ENCODE measurements around the gene GLB1L. TPM values are rescaled to one million over a fixed set of nuclear protein-coding genes. Genes with fewer than 3 reads are reported as not detected.

The GLB1L gene
- total and polyA plus RNA-seq, 8 donors: 0.58 to 31.4 (median 3.1) TPM; not detected in 1

DNA sequence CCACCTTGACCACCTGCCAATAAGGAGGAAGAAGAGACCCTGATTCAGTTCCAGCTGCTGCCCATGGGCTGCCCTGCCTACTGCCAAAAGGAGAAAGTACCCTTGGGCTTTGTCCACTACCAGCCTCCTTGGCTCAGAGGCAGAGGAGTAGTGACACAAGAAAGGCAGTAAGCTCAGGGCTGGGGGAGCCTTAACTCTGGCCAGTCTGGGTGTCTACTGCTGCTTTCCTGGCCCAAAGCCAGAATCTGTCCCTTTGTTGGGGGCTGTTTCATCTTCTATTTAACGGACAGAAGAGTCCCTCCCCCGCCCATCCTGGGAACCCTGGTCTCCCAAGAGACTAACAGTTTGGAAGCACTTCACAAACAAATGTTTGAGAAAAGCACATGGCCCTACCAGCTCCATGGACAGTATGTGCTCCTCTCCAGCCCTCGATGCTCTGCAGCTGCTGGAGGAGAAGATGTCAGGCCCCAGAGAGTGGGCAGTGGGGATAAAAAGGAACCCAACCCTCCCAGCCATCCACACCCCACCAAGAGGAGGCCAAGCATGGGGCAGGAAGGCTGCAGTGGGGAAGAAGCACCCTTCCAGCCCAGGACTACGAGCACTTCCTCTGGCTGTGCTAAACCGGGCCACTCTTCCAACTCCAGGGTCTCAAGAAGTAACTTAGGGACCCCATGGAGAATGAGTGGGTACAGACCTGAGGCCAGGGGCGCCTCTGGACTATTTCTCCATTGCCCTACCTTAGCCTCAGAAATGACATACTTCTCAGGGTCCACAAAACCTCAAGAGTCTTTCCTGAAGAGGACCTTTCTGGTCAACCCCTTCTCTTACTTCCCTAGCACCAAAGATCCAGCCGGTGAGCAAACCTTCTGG lies 17.0 kb downstream of the GLB1L start:
- intact Hi-C loops (cut with DNase I; ENCODE audit: low total_unique reads): loop anchor here (10.0 kb wide), 1 partner anchor 57 kb away; no protein-coding TSS in a partner anchor
- Histone ChIP-seq H3K27me3 (no peaks in the 10 kb centered on the region), H3K9me3 (no peaks in the 10 kb centered on the region), H3K27ac (peak overlapping the region in 4 of 5 donors; percentile 95 to 98 (median 96)), H3K4me3 (peak overlapping the region; percentile 64 to 82 (median 78)), H3K36me3 (peaks cover 38 to 59% (median 53%) of the 10 kb centered on the region in 4 donors), H3K4me1 (peaks cover 19 to 57% (median 38%) of the 10 kb centered on the region in 4 donors)
- WGBS, 5 donors: 33 to 46% (median 41%) methylated on average over 4 to 7 of the region's 7 CpGs
- TF ChIP-seq EP300 (IDR thresholded peaks at IDR 0.05) (no peak), POLR2AphosphoS5 (IDR thresholded peaks at IDR 0.05) (no peak), POLR2A (IDR thresholded peaks at IDR 0.05) (no peak)
- TF ChIP-seq, protein P1, sequence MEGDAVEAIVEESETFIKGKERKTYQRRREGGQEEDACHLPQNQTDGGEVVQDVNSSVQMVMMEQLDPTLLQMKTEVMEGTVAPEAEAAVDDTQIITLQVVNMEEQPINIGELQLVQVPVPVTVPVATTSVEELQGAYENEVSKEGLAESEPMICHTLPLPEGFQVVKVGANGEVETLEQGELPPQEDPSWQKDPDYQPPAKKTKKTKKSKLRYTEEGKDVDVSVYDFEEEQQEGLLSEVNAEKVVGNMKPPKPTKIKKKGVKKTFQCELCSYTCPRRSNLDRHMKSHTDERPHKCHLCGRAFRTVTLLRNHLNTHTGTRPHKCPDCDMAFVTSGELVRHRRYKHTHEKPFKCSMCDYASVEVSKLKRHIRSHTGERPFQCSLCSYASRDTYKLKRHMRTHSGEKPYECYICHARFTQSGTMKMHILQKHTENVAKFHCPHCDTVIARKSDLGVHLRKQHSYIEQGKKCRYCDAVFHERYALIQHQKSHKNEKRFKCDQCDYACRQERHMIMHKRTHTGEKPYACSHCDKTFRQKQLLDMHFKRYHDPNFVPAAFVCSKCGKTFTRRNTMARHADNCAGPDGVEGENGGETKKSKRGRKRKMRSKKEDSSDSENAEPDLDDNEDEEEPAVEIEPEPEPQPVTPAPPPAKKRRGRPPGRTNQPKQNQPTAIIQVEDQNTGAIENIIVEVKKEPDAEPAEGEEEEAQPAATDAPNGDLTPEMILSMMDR (IDR thresholded peaks at IDR 0.05): no peak
- peak in 1 of 2 donors; percentile 32 for DNase-seq

DNA sequence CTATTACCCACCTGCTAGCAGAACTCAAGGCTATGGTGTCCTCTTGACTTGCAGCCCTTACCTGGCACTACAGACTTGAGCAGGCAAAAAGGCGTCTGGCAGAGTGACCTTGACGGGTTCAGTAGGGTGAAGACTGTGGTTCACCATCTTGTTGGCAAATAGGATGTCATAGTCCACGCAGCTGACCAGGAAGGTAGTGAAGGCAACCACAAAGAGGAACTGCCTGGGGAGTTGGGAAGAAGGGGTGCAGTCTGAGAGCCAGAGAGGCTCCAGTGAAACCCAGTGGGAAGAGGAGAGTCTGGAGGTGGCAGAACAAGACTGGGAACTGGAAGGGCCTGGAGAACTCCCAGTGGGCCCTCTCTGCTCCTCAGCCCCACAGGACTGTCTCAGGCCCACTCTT lies 19.9 kb downstream of the GLB1L start:
- H3K36me3 ChIP-seq: peaks cover 55 to 69% (median 67%) of the 10 kb centered on the region in 4 donors
- intact Hi-C loops (cut with DNase I; ENCODE audit: low total_unique reads): loop anchor here (10.0 kb wide), 1 partner anchor 59 kb away; no protein-coding TSS in a partner anchor
- WGBS, 5 donors: 80 to 94% (median 90%) methylated on average over 3 of the region's 3 CpGs

DNA sequence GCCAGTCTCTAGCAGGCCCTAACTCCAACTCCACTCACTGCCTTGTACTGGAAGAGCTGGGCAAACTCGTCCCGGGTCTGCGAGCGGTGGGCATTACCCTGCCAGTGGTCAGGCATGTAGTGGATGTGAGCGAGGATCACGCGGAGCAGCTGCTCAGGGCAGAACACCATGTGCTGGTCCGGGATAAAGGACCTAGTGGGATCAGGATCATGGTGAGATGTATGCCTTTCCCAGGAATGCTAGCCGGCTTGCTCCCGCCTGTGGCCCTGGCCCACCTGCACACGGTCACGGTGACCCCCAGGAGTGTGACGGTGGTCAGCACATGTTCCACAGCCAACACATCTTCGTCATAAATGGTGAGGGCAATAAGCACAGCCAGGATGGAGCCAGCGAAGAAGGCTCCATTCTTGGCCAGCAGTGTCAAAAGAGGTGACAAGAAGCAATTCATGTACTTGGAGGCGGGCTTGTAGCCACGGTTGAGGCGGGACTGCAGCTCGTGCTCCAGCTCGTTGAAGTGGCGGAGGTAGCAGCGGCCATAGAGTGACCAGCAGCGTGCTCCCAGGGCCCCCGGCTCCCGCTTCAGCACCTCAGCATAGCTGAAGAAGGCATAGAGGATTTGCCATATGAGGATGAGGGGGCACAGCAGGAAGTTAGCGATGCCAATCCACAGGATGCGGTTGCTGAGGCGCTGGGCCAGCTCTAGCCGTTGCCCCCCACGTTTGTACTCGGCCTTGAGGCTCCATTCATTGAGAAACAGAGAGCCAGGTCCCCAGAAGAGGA lies 21.2 kb downstream of the GLB1L start:
- intact Hi-C loops (cut with DNase I; ENCODE audit: low total_unique reads): loop anchor here (10.0 kb wide), 1 partner anchor 61 kb away; no protein-coding TSS in a partner anchor
- Histone ChIP-seq H3K27me3 (no peaks in the 10 kb centered on the region), H3K27ac (no peak overlapping the region), H3K9me3 (no peaks in the 10 kb centered on the region), H3K36me3 (peaks cover 59 to 78% (median 75%) of the 10 kb centered on the region in 4 donors), H3K4me1 (peaks cover 20 to 54% (median 28%) of the 10 kb centered on the region in 4 donors), H3K4me3 (no peak overlapping the region)
- no peak for DNase-seq
- TF ChIP-seq POLR2A (IDR thresholded peaks at IDR 0.05) (no peak), POLR2AphosphoS5 (IDR thresholded peaks at IDR 0.05) (no peak), EP300 (IDR thresholded peaks at IDR 0.05) (no peak)
- TF ChIP-seq, protein P1 (IDR thresholded peaks at IDR 0.05): no peak
- 87 to 96% (median 93%) methylated on average over 29 to 31 of the region's 31 CpGs for WGBS, 5 donors

More for the DNA sequence above, 19.9 kb downstream of the GLB1L start:
- DNase-seq: no peak
- peaks cover 13 to 44% (median 23%) of the 10 kb centered on the region in 4 donors for H3K4me1 ChIP-seq
- H3K9me3 ChIP-seq: no peaks in the 10 kb centered on the region
- TF ChIP-seq POLR2A (IDR thresholded peaks at IDR 0.05) (no peak), POLR2AphosphoS5 (IDR thresholded peaks at IDR 0.05) (no peak), EP300 (IDR thresholded peaks at IDR 0.05) (no peak)
- TF ChIP-seq, protein P1 (IDR thresholded peaks at IDR 0.05): no peak
- H3K4me3 ChIP-seq: no peak overlapping the region
- no peak overlapping the region for H3K27ac ChIP-seq
- H3K27me3 ChIP-seq: no peaks in the 10 kb centered on the region

DNA sequence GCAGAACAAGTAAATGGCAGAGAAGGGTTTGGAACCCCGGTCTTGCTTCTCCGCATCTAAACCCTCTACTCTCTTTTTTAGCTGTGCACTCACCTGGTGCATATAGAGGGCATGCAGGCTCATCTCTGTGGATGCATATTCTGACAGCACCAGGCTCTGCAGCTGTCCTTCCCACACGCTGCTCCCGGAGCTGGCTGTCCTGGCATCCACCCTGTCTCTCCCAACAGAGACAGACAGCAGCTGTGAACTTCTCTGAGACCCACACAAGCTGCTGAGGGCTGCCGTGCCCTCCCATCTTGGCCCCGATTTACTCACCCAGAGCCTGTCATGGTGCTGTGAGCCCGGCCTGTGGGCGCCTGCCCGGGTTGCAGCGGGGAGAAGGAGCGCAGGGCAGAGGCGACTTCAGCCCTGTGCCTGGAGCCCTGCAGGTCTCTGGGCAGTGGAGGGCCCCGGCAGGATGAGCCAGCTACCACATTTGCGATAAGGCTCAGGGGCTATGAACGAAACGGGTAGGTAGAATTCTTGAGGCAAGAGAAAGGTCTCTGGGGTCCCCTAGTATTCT lies 23.2 kb downstream of the GLB1L start:
- H3K4me3 ChIP-seq: no peak overlapping the region
- TF ChIP-seq POLR2A (IDR thresholded peaks at IDR 0.05): no peak
- TF ChIP-seq, protein P1 (IDR thresholded peaks at IDR 0.05): no peak
- no peak for TF ChIP-seq EP300 (IDR thresholded peaks at IDR 0.05)
- TF ChIP-seq POLR2AphosphoS5 (IDR thresholded peaks at IDR 0.05): no peak
- 89 to 97% (median 93%) methylated on average over 12 to 16 of the region's 16 CpGs for WGBS, 5 donors
- H3K4me1 ChIP-seq: peaks cover 20 to 53% (median 30%) of the 10 kb centered on the region in 4 donors
- no peak overlapping the region for H3K27ac ChIP-seq
- no peaks in the 10 kb centered on the region for H3K9me3 ChIP-seq
- DNase-seq: no peak
- H3K36me3 ChIP-seq: peaks cover 59 to 76% (median 74%) of the 10 kb centered on the region in 4 donors
- intact Hi-C loops (cut with DNase I; ENCODE audit: low total_unique reads): loop anchor here (10.0 kb wide), 1 partner anchor 63 kb away; no protein-coding TSS in a partner anchor
- H3K27me3 ChIP-seq: no peaks in the 10 kb centered on the region
